D721Med (cell line): Measurements from ENCODE around the gene MRPS34.
A peak's percentile ranks its signal among the peaks of the same experiment; 100 is the strongest.

ENCODE experiments used
- DNase-seq: peaks from one replicate; pipeline ENCODE4 v3.0.0; 2011; ENCODE audit warnings: low spot score; ENCODE audit not compliant: insufficient read length
- FAIRE-seq: peaks from 2 replicates; lab custom pipeline; 2011; peaks lifted over from hg19 to GRCh38; lab: Jason Lieb, UNC
- CTCF ChIP-seq: IDR thresholded peaks from 2 replicates; pipeline ENCODE4 v1.5.1; 2012; ENCODE audit warnings: mild to moderate bottlenecking, control low read depth; ENCODE audit not compliant: insufficient read depth; ENCODE audit errors: missing control alignments

The MRPS34 gene

GRCh38 chr16:1723450-1724147 is 49.3 kb downstream of the MRPS34 start:
- peak; percentile 42 for TF ChIP-seq CTCF
- FAIRE-seq (no peak), DNase-seq (no peak)
